AG04450 (cell line): ENCODE data around the gene CELSR2. TPM values are rescaled to one million over a fixed set of nuclear protein-coding genes. Genes with fewer than 3 reads are reported as not detected.

Experiments
- CTCF ChIA-PET: fragments of 300-600, 350-600 bp; formaldehyde crosslinking; extraction: SDS; loops from one replicate; lab custom pipeline; 2022; ENCODE audit warnings: antibody characterized with exemption, inconsistent platforms; lab: Charles Lee
- POLR2A ChIA-PET: fragments of 350-600 bp; formaldehyde crosslinking; extraction: SDS; loops from one replicate; lab custom pipeline; 2021; ENCODE audit warnings: antibody characterized with exemption, inconsistent platforms; lab: Yijun Ruan, JAX
- DNase-seq: peaks from one replicate; pipeline ENCODE4 v3.0.0-alpha.2; 2011; ENCODE audit warnings: low read depth, low spot score
- H3K27ac ChIP-seq: one replicate; pipeline ENCODE4 v1.5.1; 2012; ENCODE audit warnings: low read depth, low read length, control low read depth
- H3K27me3 ChIP-seq: one replicate; pipeline ENCODE4 v1.6.0; 2012; ENCODE audit warnings: low read length; ENCODE audit not compliant: control insufficient read depth, insufficient read depth
- H3K4me3 ChIP-seq: 2 replicates; pipeline ENCODE4 v1.5.1; 2011; ENCODE audit warnings: mild to moderate bottlenecking, low read depth, low read length, control low read depth
- H3K9me3 ChIP-seq: 2 replicates; pipeline ENCODE4 v1.5.1; 2012; ENCODE audit warnings: low read length; ENCODE audit not compliant: control insufficient read depth, insufficient read depth
- CTCF ChIP-seq: IDR thresholded peaks from 2 replicates; pipeline ENCODE4 v1.5.1; 2011; ENCODE audit warnings: low read depth, low read length, control low read depth, inconsistent platforms
- polyA plus RNA-seq: library from polyadenylated mRNA; depleted of rRNA; stranded (reverse); fragments of >200 nt; gene quantifications from 2 replicates; pipeline ENCODE4 v1.2.3, GENCODE V29; 2011

CELSR2 gene
- polyA plus RNA-seq, 1 experiment = 1.1 TPM

DNA sequence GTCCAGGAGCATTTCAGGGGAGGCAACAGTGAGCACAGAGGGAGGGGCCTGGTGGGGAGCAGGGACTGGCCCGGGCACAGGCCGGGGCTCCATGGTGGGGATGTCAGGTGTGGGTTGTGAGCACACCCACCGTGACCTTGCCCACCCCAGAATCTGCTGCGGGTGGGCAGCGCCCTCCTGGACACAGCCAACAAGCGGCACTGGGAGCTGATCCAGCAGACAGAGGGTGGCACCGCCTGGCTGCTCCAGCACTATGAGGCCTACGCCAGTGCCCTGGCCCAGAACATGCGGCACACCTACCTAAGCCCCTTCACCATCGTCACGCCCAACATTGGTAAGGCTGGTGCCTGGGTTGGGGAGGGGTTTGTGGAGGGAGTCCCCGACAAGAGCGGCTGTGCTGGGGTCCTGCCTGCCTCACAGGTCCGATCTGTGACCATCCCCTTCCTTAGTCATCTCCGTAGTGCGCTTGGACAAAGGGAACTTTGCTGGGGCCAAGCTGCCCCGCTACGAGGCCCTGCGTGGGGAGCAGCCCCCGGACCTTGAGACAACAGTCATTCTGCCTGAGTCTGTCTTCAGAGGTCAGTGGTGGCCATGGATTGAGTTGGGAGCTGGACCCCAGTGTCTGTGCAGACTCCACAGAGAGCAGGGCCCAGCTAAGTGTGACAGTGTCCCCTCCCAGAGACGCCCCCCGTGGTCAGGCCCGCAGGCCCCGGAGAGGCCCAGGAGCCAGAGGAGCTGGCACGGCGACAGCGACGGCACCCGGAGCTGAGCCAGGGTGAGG, 19.3 kb downstream of the CELSR2 start:
- no peak for DNase-seq

DNA sequence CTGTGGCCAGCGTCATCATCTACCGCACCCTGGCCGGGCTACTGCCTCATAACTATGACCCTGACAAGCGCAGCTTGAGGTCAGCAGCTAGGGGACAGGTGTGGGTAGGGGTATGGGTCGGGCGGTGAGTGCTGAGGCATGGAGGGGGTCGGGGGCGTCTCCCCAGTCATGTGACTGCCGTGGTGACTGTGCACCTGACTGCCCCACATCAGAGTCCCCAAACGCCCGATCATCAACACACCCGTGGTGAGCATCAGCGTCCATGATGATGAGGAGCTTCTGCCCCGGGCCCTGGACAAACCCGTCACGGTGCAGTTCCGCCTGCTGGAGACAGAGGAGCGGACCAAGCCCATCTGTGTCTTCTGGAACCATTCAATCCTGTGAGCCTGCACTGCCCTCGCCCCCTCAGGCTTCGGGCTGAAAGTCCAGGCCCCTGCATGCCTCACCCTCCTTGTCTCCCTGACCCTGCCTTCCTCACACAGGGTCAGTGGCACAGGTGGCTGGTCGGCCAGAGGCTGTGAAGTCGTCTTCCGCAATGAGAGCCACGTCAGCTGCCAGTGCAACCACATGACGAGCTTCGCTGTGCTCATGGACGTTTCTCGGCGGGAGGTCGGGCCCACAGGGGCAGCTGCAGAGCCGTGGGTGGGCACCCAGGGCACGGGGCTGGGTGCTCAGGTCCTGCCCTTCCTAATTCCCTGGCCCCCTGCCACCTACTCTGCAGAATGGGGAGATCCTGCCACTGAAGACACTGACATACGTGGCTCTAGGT, 20.1 kb downstream of the CELSR2 start:
- H3K27me3 ChIP-seq = no peaks in the 10 kb centered on the region
- DNase-seq = no peak
- POLR2A ChIA-PET = no interaction called here
- TF ChIP-seq CTCF = no peak
- H3K27ac ChIP-seq = no peak overlapping the region
- H3K4me3 ChIP-seq = no peak overlapping the region
- CTCF ChIA-PET = no interaction called here
- peaks cover 18% of the 10 kb centered on the region for H3K9me3 ChIP-seq

More for the DNA sequence above, 19.3 kb downstream of the CELSR2 start:
- POLR2A ChIA-PET = no interaction called here
- H3K27ac ChIP-seq = no peak overlapping the region
- no peak overlapping the region for H3K4me3 ChIP-seq
- CTCF ChIA-PET = interaction anchor here (0.6 kb wide), 1 partner anchor 131 kb away, joined by 3 read pairs; no protein-coding TSS in a partner anchor
- H3K27me3 ChIP-seq = no peaks in the 10 kb centered on the region
- no peak for TF ChIP-seq CTCF
- H3K9me3 ChIP-seq = peaks cover 18% of the 10 kb centered on the region

DNA sequence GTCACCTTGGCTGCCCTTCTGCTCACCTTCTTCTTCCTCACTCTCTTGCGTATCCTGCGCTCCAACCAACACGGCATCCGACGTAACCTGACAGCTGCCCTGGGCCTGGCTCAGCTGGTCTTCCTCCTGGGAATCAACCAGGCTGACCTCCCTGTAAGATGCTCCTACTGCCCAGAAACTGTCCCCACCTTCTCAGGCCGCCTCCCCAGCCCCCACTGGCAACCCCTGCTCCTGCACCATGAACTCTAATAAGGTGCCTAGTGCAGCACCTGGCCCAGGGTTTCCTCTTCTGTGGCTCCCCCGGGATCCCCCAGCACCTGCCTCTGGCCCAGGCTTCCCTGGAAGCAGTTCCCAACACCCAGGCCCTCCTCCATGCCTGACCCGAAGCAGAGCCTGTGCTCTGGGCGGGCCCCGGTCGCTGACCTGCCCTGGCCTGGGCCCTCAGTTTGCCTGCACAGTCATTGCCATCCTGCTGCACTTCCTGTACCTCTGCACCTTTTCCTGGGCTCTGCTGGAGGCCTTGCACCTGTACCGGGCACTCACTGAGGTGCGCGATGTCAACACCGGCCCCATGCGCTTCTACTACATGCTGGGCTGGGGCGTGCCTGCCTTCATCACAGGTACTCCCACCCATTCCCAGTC, 20.8 kb downstream of the CELSR2 start:
- no peak for DNase-seq
- CTCF ChIA-PET = no interaction called here
- peaks cover 18% of the 10 kb centered on the region for H3K9me3 ChIP-seq
- POLR2A ChIA-PET = no interaction called here
- no peak for TF ChIP-seq CTCF
- no peak overlapping the region for H3K4me3 ChIP-seq
- H3K27me3 ChIP-seq = no peaks in the 10 kb centered on the region
- no peak overlapping the region for H3K27ac ChIP-seq

DNA sequence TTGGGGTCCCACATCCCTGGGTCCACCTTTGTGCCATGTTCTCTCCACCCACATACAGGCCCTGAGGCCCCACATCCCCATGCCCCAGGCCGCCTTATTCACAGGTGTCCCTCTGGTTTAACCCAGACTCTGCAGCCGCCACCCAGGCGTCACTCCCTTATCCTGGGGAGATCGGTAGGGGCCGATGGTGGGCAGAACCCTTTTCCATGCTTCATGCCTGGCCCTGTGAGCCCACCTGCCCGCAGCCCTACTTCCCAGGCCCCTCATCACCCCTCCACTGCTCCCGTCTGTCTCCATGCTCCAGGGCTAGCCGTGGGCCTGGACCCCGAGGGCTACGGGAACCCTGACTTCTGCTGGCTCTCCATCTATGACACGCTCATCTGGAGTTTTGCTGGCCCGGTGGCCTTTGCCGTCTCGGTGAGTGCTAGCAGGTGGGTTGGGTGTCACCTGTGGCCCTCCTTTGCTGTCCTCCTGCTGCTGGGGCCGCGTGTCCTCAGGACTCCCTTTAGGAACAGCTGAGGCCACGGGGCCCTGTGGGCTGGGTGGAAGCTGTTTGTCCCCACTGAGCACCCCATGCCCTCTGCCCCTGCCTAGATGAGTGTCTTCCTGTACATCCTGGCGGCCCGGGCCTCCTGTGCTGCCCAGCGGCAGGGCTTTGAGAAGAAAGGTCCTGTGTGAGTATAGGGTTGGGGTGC, 21.4 kb downstream of the CELSR2 start:
- H3K4me3 ChIP-seq = no peak overlapping the region
- ChIA-PET CTCF (no interaction called here), POLR2A (no interaction called here)
- TF ChIP-seq CTCF = no peak
- no peaks in the 10 kb centered on the region for H3K27me3 ChIP-seq
- H3K9me3 ChIP-seq = peaks cover 18% of the 10 kb centered on the region
- H3K27ac ChIP-seq = no peak overlapping the region
- no peak for DNase-seq
